ENCODE data around the gene MAN2B1.

Gene MAN2B1

GRCh38 chr19:12610540-12611360 lies 55.8 kb downstream of the MAN2B1 start, which contains the start of the genes ZNF490 and ZNF791:
TSS of gene ZNF490 (minus strand) at chr19:12610813. CDS start at chr19:12610680, 133 bp downstream.
TSS of gene ZNF791 (plus strand) at chr19:12610920. CDS start at chr19:12611080, 160 bp downstream.
- DNase-seq: peak; percentile 87 to 97 (median 93)

- no peak for DNase-seq
These were observed 58.9 kb downstream of the MAN2B1 start for GRCh38 chr19:12607631-12608030.

GRCh38 chr19:12606796-12607195 lies 59.7 kb downstream of the MAN2B1 start:
- DNase-seq: no peak

GRCh38 chr19:12603714-12604113 lies 62.8 kb downstream of the MAN2B1 start:
- DNase-seq: peak in 5 of 6 experiments; percentile 25 to 50 (median 38)

- DNase-seq: no peak
These were observed 68.9 kb downstream of the MAN2B1 start for GRCh38 chr19:12597594-12597993.

- DNase-seq: no peak
These were observed 69.5 kb downstream of the MAN2B1 start for GRCh38 chr19:12596927-12597548.

All from stimulated activated naive CD4-positive, alpha-beta T cell (primary cell).